Liver (tissue), 9 donors: Measurements from ENCODE around the gene MSMB. TPM values are rescaled to one million over a fixed set of nuclear protein-coding genes. Genes with fewer than 3 reads are reported as not detected.

Experiments used
- DNase-seq: peaks from one replicate; pipeline ENCODE4 v3.0.0-alpha.2; 2017; ENCODE audit warnings: low spot score
- H3K27ac ChIP-seq, 2 donors: one replicate each; pipeline ENCODE4 v1.7.0; 2013; ENCODE audit warnings: inconsistent platforms in 2 of 2, low read length in 2 of 2, control low read depth in 1 of 2, low read depth in 1 of 2, mild to moderate bottlenecking in 1 of 2
- H3K27me3 ChIP-seq, 4 donors: one replicate each; pipeline versions ENCODE4 v1.6.1 to v1.7.0; 2013; ENCODE audit warnings: low read length in 3 of 4, inconsistent platforms in 1 of 4, mild to moderate bottlenecking in 1 of 4, moderate library complexity in 1 of 4; ENCODE audit not compliant: control insufficient read depth in 4 of 4, insufficient read depth in 4 of 4
- H3K36me3 ChIP-seq, 4 donors: one replicate each; pipeline versions ENCODE4 v1.6.1 to v1.7.0; 2013; ENCODE audit warnings: low read length in 3 of 4, mild to moderate bottlenecking in 3 of 4, low read depth in 1 of 4, moderate library complexity in 1 of 4; ENCODE audit not compliant: control insufficient read depth in 4 of 4, insufficient read depth in 3 of 4
- H3K4me1 ChIP-seq, 4 donors: one replicate each; pipeline versions ENCODE4 v1.6.1 to v1.7.0; 2013; ENCODE audit warnings: low read length in 3 of 4, mild to moderate bottlenecking in 3 of 4, moderate library complexity in 1 of 4; ENCODE audit not compliant: control insufficient read depth in 4 of 4, insufficient read depth in 4 of 4
- H3K4me3 ChIP-seq, 3 donors: one replicate each; pipeline versions ENCODE4 v1.6.1 to v1.7.0; 2013; ENCODE audit warnings: low read length in 3 of 3, control low read depth in 1 of 3, low read depth in 1 of 3, mild to moderate bottlenecking in 1 of 3
- H3K9ac ChIP-seq, 2 donors: one replicate each; pipeline ENCODE4 v1.7.0; 2013; ENCODE audit warnings: low read length in 2 of 2, mild to moderate bottlenecking in 2 of 2, moderate library complexity in 2 of 2, control low read depth in 1 of 2, low read depth in 1 of 2
- H3K9me3 ChIP-seq, 4 donors: one replicate each; pipeline versions ENCODE4 v1.6.1 to v1.7.0; 2013; ENCODE audit warnings: low read length in 3 of 4; ENCODE audit not compliant: control insufficient read depth in 4 of 4
- EGR1 ChIP-seq, 2 donors: IDR thresholded peaks; 2 replicates each; pipeline ENCODE4 v1.6.1; 2016 to 2018; ENCODE audit warnings: antibody characterized with exemption in 2 of 2, low read depth in 2 of 2
- FOXA1 ChIP-seq: IDR thresholded peaks from 2 replicates; pipeline ENCODE4 v1.6.1; 2016; ENCODE audit warnings: antibody characterized with exemption
- FOXA2 ChIP-seq: IDR thresholded peaks from 2 replicates; pipeline ENCODE4 v1.6.1; 2016; ENCODE audit warnings: antibody characterized with exemption
- GABPA ChIP-seq, 2 donors: IDR thresholded peaks in 1 of 2; conservative IDR thresholded peaks in 1 of 2; 2 replicates each; pipeline ENCODE4 v1.6.1; 2016; ENCODE audit warnings: antibody characterized with exemption in 2 of 2, mild to moderate bottlenecking in 1 of 2, moderate library complexity in 1 of 2
- HNF4A ChIP-seq, 2 donors: conservative IDR thresholded peaks; 2 replicates each; pipeline ENCODE4 v1.6.1; 2016; ENCODE audit warnings: antibody characterized with exemption in 2 of 2, mild to moderate bottlenecking in 2 of 2
- HNF4G ChIP-seq: IDR thresholded peaks from 2 replicates; pipeline ENCODE4 v1.6.1; 2016; ENCODE audit warnings: antibody characterized with exemption
- JUND ChIP-seq, 2 donors: IDR thresholded peaks; 2 replicates each; pipeline ENCODE4 v1.6.1; 2016; ENCODE audit warnings: antibody characterized with exemption in 2 of 2
- NR2F2 ChIP-seq: IDR thresholded peaks from 2 replicates; pipeline ENCODE4 v1.6.1; 2016; ENCODE audit warnings: antibody characterized with exemption
- RAD21 ChIP-seq, 2 donors: IDR thresholded peaks; 2 replicates each; pipeline ENCODE4 v1.6.1; 2016; ENCODE audit warnings: antibody characterized with exemption in 2 of 2, mild to moderate bottlenecking in 2 of 2
- RXRA ChIP-seq, 2 donors: IDR thresholded peaks; 2 replicates each; pipeline ENCODE4 v1.6.1; 2017 to 2018; ENCODE audit warnings: antibody characterized with exemption in 2 of 2, mild to moderate bottlenecking in 1 of 2
- SP1 ChIP-seq: IDR thresholded peaks from 2 replicates; pipeline ENCODE4 v1.6.1; 2018; ENCODE audit warnings: antibody characterized with exemption, mild to moderate bottlenecking
- TAF1 ChIP-seq: conservative IDR thresholded peaks from 2 replicates; pipeline ENCODE4 v1.6.1; 2016; ENCODE audit warnings: antibody characterized with exemption, mild to moderate bottlenecking
- YY1 ChIP-seq: IDR thresholded peaks from 2 replicates; pipeline ENCODE4 v1.6.1; 2016; ENCODE audit warnings: antibody characterized with exemption, mild to moderate bottlenecking
- WGBS: extraction: QIAGEN DNeasy Blood & Tissue Kit; methylation state at CpG from one replicate; pipeline ENCODE4 v1.1.7; 2013; 5-methylcytosine and 5-hydroxymethylcytosine counted together
- polyA plus RNA-seq, 2 donors: library from polyadenylated mRNA; stranded (reverse) in 1 of 2; unstranded in 1 of 2; fragments of 200-250 nt in 1 of 2; fragments of >200 nt in 1 of 2; fragmentation: Nextera tagmentation in 1 of 2; extraction: Ambion mirVana in 1 of 2; gene quantifications; one replicate each; pipeline versions ENCODE4 v1.2.1 to v1.2.3, GENCODE V29; 2013 to 2015
- total RNA-seq, 2 donors: library from RNA; depleted of rRNA; stranded (reverse); fragments of >200 nt; gene quantifications; one replicate each; pipeline ENCODE4 v1.2.3, GENCODE V29; 2014
- TF ChIP-seq, protein P1 (sequence below): IDR thresholded peaks from 2 replicates; pipeline ENCODE4 v1.6.1; 2016; ENCODE audit warnings: antibody characterized with exemption
- TF ChIP-seq, protein P2 (sequence below): IDR thresholded peaks from 2 replicates; pipeline ENCODE4 v1.6.1; 2016; ENCODE audit warnings: antibody characterized with exemption
- TF ChIP-seq, protein P3 (sequence below): IDR thresholded peaks from 2 replicates; pipeline ENCODE4 v1.6.1; 2016; ENCODE audit warnings: antibody characterized with exemption, mild to moderate bottlenecking
- TF ChIP-seq, protein P4 (sequence below): fragments of 150-350 bp; IDR thresholded peaks from 2 replicates; pipeline ENCODE4 v1.5.1; 2017; ENCODE audit warnings: improper control_type of control experiment, low read depth, low read length; ENCODE audit not compliant: missing input control
- TF ChIP-seq, protein P5 (sequence below): IDR thresholded peaks from 2 replicates; pipeline ENCODE4 v1.6.1; 2016; ENCODE audit warnings: antibody characterized with exemption
- donor health status: healthy.
- donor health status: healthy.
- donor health status: healthy.
- donor health status: healthy.
- donor health status: healthy.

MSMB gene
- total and polyA plus RNA-seq, 4 donors: not detected

DNA sequence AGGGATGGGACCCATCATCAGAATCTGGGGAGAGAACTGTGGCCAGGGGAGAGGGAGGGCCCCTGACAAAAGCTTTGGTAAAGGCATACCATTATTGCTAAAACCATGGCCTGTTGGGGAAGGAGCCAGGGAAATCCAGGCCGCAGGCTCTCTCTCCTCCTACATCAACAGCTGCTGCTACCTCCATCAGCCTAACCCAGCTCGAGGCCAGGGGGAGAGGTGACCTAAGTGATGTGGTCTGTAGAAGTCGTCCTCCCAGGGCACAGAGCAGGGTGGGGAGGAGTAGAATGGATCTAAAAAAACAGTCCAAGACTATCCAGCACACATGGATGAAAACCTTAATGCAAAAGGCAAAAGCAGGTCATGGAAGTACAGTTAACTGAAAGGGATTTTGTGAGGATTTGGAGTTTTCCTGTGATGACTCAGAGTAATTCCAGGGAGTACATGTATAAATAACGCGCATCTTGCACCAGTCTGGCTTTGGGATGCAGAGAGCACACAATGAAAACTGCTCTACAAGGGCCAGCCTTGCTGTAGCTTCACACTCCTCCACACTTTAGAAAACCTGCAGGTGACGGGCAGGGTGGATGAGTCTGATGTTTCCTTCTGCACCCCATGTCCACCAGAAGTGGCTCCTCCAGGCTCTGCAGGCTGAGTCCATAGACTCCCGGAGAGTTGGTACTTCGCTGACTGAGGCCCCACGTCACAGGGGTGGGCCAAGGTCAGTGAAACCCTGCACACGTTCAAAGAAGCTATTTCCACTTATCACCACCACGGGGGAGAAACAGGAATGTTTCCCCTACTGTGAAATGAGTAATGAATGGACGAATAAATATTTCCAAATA is 38.5 kb upstream of the MSMB start:
- DNase-seq: no peak
- Histone ChIP-seq H3K9me3 (no peaks in the 10 kb centered on the region), H3K4me1 (no peaks in the 10 kb centered on the region), H3K36me3 (no peaks in the 10 kb centered on the region), H3K27me3 (no peaks in the 10 kb centered on the region), H3K27ac (no peak overlapping the region), H3K4me3 (no peak overlapping the region), H3K9ac (no peak overlapping the region)
- TF ChIP-seq, protein P1, sequence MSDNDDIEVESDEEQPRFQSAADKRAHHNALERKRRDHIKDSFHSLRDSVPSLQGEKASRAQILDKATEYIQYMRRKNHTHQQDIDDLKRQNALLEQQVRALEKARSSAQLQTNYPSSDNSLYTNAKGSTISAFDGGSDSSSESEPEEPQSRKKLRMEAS: no peak
- TF ChIP-seq RXRA (IDR thresholded peaks at IDR 0.05) (no peak), YY1 (no peak), RAD21 (IDR thresholded peaks at IDR 0.05) (no peak)
- TF ChIP-seq, protein P2, sequence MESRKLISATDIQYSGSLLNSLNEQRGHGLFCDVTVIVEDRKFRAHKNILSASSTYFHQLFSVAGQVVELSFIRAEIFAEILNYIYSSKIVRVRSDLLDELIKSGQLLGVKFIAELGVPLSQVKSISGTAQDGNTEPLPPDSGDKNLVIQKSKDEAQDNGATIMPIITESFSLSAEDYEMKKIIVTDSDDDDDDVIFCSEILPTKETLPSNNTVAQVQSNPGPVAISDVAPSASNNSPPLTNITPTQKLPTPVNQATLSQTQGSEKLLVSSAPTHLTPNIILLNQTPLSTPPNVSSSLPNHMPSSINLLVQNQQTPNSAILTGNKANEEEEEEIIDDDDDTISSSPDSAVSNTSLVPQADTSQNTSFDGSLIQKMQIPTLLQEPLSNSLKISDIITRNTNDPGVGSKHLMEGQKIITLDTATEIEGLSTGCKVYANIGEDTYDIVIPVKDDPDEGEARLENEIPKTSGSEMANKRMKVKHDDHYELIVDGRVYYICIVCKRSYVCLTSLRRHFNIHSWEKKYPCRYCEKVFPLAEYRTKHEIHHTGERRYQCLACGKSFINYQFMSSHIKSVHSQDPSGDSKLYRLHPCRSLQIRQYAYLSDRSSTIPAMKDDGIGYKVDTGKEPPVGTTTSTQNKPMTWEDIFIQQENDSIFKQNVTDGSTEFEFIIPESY: no peak
- TF ChIP-seq, protein P3, sequence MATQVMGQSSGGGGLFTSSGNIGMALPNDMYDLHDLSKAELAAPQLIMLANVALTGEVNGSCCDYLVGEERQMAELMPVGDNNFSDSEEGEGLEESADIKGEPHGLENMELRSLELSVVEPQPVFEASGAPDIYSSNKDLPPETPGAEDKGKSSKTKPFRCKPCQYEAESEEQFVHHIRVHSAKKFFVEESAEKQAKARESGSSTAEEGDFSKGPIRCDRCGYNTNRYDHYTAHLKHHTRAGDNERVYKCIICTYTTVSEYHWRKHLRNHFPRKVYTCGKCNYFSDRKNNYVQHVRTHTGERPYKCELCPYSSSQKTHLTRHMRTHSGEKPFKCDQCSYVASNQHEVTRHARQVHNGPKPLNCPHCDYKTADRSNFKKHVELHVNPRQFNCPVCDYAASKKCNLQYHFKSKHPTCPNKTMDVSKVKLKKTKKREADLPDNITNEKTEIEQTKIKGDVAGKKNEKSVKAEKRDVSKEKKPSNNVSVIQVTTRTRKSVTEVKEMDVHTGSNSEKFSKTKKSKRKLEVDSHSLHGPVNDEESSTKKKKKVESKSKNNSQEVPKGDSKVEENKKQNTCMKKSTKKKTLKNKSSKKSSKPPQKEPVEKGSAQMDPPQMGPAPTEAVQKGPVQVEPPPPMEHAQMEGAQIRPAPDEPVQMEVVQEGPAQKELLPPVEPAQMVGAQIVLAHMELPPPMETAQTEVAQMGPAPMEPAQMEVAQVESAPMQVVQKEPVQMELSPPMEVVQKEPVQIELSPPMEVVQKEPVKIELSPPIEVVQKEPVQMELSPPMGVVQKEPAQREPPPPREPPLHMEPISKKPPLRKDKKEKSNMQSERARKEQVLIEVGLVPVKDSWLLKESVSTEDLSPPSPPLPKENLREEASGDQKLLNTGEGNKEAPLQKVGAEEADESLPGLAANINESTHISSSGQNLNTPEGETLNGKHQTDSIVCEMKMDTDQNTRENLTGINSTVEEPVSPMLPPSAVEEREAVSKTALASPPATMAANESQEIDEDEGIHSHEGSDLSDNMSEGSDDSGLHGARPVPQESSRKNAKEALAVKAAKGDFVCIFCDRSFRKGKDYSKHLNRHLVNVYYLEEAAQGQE: no peak
- WGBS: 83% methylated on average over 12 of the region's 12 CpGs

DNA sequence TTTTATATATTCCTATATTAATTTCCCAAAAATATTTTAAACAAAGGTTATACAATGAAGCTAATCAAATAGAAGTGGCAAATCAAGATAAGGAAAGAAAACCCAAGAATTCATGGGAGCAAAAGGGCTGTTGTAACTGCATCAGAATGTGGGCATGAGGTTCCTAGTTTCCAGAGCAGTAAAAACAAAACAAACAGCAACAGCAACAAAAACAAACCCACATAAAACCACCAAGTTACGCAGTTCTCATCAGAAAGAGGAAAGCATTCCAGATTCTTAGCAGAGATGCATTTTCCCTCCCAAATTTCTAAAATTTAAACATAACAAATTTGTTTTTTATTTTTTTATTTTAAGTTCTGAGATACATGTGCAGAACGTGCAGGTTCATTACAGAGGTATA is 34.8 kb upstream of the MSMB start:
- Histone ChIP-seq H3K36me3 (no peaks in the 10 kb centered on the region), H3K4me1 (no peaks in the 10 kb centered on the region), H3K9me3 (no peaks in the 10 kb centered on the region), H3K9ac (no peak overlapping the region), H3K27me3 (no peaks in the 10 kb centered on the region), H3K4me3 (no peak overlapping the region), H3K27ac (no peak overlapping the region)
- TF ChIP-seq, protein P2: no peak
- TF ChIP-seq NR2F2: no peak
- TF ChIP-seq HNF4A (conservative IDR thresholded peaks at IDR 0.05): no peak
- TF ChIP-seq, protein P3: no peak
- no peak for TF ChIP-seq SP1
- TF ChIP-seq EGR1 (IDR thresholded peaks at IDR 0.05; ENCODE audit: low read depth in 2 of 2): no peak
- TF ChIP-seq, protein P4, sequence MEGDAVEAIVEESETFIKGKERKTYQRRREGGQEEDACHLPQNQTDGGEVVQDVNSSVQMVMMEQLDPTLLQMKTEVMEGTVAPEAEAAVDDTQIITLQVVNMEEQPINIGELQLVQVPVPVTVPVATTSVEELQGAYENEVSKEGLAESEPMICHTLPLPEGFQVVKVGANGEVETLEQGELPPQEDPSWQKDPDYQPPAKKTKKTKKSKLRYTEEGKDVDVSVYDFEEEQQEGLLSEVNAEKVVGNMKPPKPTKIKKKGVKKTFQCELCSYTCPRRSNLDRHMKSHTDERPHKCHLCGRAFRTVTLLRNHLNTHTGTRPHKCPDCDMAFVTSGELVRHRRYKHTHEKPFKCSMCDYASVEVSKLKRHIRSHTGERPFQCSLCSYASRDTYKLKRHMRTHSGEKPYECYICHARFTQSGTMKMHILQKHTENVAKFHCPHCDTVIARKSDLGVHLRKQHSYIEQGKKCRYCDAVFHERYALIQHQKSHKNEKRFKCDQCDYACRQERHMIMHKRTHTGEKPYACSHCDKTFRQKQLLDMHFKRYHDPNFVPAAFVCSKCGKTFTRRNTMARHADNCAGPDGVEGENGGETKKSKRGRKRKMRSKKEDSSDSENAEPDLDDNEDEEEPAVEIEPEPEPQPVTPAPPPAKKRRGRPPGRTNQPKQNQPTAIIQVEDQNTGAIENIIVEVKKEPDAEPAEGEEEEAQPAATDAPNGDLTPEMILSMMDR: no peak
- no peak for TF ChIP-seq FOXA1
- TF ChIP-seq GABPA (IDR thresholded peaks at IDR 0.05 in 1 of 2, conservative IDR thresholded peaks at IDR 0.05 in 1 of 2): no peak
- TF ChIP-seq RAD21 (IDR thresholded peaks at IDR 0.05): no peak
- TF ChIP-seq JUND (IDR thresholded peaks at IDR 0.05): no peak
- TF ChIP-seq FOXA2: no peak
- TF ChIP-seq, protein P5, sequence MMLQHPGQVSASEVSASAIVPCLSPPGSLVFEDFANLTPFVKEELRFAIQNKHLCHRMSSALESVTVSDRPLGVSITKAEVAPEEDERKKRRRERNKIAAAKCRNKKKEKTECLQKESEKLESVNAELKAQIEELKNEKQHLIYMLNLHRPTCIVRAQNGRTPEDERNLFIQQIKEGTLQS: no peak
- TF ChIP-seq TAF1: no peak
- no peak for TF ChIP-seq HNF4G
- no peak for TF ChIP-seq YY1
- no peak for TF ChIP-seq RXRA (IDR thresholded peaks at IDR 0.05)
- no peak for DNase-seq
- WGBS: 83% methylated on average over 2 of the region's 2 CpGs
